Measurements from ENCODE around the gene TRPV3. TPM values are rescaled to one million over a fixed set of nuclear protein-coding genes. Genes with fewer than 3 reads are reported as not detected.

Gene TRPV3
- total RNA-seq, 1 experiment from 2014 or later: 1.4 TPM

DNA sequence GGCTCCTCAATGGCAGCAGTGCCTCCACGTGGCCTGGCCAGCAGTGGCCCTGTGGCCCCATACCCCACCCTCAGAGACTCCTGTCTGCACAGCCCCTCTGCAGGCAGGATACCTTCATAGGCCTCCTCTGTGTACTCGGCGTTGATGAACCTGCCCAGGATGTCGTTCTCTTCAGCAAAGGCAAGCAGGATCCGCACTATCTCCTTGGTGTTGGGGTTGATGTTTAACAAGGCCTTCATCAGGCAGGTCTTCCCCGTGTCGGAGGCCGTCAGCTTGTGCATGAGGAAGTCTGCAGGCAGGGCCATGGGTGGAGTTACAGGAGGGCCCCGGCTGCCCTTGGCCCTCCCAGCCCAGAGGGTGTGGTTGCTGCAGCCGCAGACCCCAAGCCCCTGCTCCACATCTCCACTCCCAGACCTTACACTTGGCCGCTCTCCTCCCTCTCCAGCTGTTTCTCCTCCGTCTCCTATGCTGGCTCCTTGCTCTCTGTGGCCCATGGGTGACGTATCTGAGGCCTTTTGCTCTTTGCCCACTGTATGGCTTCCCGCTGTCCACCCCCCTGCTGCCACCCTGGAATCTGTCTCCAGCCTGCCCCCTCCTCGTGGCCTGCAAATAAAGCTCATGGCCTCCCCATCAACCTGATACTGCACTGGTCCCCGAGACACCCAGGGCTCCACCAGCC lies 15.1 kb downstream of the TRPV3 start:
- no peaks in the 10 kb centered on the region for H3K27me3 ChIP-seq (ENCODE audit: insufficient read depth, low read length)
- H3K36me3 ChIP-seq (ENCODE audit: control insufficient read depth in 1 of 2, insufficient read depth in 2 of 2, low read length in 2 of 2): no peaks in the 10 kb centered on the region
- BruUV-seq (replicated peaks): no TSS peak
- ChIA-PET CTCF (no interaction called here), RAD21 (ENCODE audit: low non-redundant PET in 1 of 2, low total read pairs in 2 of 2, uncharacterized antibody in 2 of 2, unreplicated experiment in 2 of 2) (no interaction called here), POLR2A (no interaction called here)
- H3K79me2 ChIP-seq (ENCODE audit: insufficient read depth, low read length): no peaks in the 10 kb centered on the region
- no peak overlapping the region for H3K9ac ChIP-seq (ENCODE audit: low read length)
- TF ChIP-seq FOSL1 (IDR thresholded peaks at IDR 0.05; ENCODE audit: low read depth): no peak
- no peak for TF ChIP-seq RAD21 (IDR thresholded peaks at IDR 0.05; ENCODE audit: low read depth)
- no peak for TF ChIP-seq ZBTB33 (IDR thresholded peaks at IDR 0.05; ENCODE audit: extremely low read depth, insufficient replicate concordance, low read length)
- no peak for TF ChIP-seq EZH2 (IDR thresholded peaks at IDR 0.05)
- TF ChIP-seq ZNF274 (IDR thresholded peaks at IDR 0.05; ENCODE audit: low read depth, low read length): no peak
- no peak for TF ChIP-seq SIN3A (IDR thresholded peaks at IDR 0.05; ENCODE audit: low read depth)
- TF ChIP-seq SP1 (IDR thresholded peaks at IDR 0.05; ENCODE audit: low read depth): no peak
- TF ChIP-seq ZFX (IDR thresholded peaks at IDR 0.05): no peak
- no peak for TF ChIP-seq ATF3 (IDR thresholded peaks at IDR 0.05)
- no peak for TF ChIP-seq YY1 (IDR thresholded peaks at IDR 0.05; ENCODE audit: extremely low read depth, insufficient replicate concordance, low read depth, low read length)
- no peak for TF ChIP-seq TCF7L2 (IDR thresholded peaks at IDR 0.05; ENCODE audit: borderline replicate concordance, extremely low read depth, insufficient read depth, insufficient read length)
- H3K4me1 ChIP-seq (ENCODE audit: control insufficient read depth in 1 of 2, insufficient read depth in 2 of 2, low read length in 2 of 2): no peaks in the 10 kb centered on the region
- no peaks in the 10 kb centered on the region for H4K20me1 ChIP-seq (ENCODE audit: insufficient read depth)
- no peaks in the 10 kb centered on the region for H3K9me2 ChIP-seq (ENCODE audit: insufficient read depth)
- no peak for ATAC-seq
- H3K4me2 ChIP-seq (ENCODE audit: low read length): no peak overlapping the region
- no peak overlapping the region for H2AFZ ChIP-seq (ENCODE audit: low read depth, low read length, poor library complexity, severe bottlenecking)
- no peak overlapping the region for H3K27ac ChIP-seq (ENCODE audit: low read depth, low read length)
- intact Hi-C loops (cut with micrococcal nuclease): no loop called here
- DNase-seq (ENCODE audit: low read depth, low spot score): no peak
- no peak overlapping the region for H3K4me3 ChIP-seq (replicated peaks in 1 of 2; ENCODE audit: low read depth in 1 of 2, low read length in 2 of 2)
- H3K9me3 ChIP-seq (ENCODE audit: control insufficient read depth in 1 of 2, insufficient read depth in 1 of 2, low read depth in 1 of 2, low read length in 2 of 2): no peaks in the 10 kb centered on the region

All from HCT116 (cell line).